Measurements from ENCODE around the gene PTPRB. TPM values are rescaled to one million over a fixed set of nuclear protein-coding genes. Genes with fewer than 3 reads are reported as not detected.

Gene PTPRB
- total and polyA plus RNA-seq, 2 of the 8 experiments (the other 6 are each of a cell fraction or from before 2014, with no cell fraction given) = 0.36 to 0.58 TPM

DNA sequence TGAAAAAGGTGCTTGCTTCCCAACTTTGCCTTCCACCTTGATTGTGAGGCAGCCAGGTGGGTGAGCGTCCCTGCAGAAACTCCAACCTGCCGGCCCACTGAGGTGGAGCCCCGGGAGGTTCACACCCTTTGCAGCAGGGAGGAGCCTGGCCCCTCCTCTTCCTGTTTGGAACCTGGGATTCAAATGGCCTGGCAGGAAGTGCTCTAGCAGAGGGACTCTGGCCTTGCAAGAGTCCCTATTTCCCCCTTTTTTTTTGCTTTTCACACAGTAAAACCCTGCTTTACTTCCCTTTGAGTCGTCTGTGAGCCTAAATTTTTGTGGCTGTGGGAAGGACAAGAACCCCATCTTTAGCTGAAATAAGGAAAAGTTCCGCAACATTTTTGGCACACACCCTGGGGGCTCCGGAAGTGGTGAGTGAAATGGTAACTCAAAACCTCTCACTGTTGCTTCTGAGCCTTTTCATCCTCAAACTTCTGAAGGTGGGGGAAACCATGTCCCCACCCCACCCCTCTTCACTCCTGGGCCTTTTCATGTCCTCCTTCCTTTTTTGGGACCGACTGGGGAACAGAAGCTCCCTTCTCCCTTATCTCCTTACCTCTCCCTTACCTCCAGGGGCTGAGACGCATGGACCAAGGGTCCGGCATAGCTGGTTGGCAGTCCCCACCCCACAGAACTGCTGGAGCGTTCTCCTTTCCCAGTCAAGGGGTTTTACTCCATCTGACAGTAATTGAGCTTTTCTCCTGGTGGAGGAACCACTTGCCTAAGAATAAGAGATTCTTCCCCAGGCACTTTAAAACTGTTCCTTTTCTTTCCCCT is 169.1 kb downstream of the PTPRB start:
- no peak overlapping the region for H2AFZ ChIP-seq (ENCODE audit: low read length)
- H2BK5ac ChIP-seq (ENCODE audit: low read depth, low read length) = no peak overlapping the region
- H4K8ac ChIP-seq (ENCODE audit: extremely low read depth, insufficient read depth, low read length) = no peak overlapping the region
- no peaks in the 10 kb centered on the region for H3K4me1 ChIP-seq (replicated peaks in 1 of 4; ENCODE audit: control insufficient read depth in 3 of 4, insufficient read depth in 4 of 4, low read length in 3 of 4)
- no peak overlapping the region for H2BK12ac ChIP-seq (ENCODE audit: low read depth, low read length)
- no peak overlapping the region for H2BK120ac ChIP-seq (replicated peaks; ENCODE audit: low read depth, low read length)
- no peaks in the 10 kb centered on the region for H3K36me3 ChIP-seq (ENCODE audit: control insufficient read depth in 2 of 4, insufficient read depth in 4 of 4, low read length in 3 of 4)
- 85% methylated on average over 10 of the region's 10 CpGs; no CpG with 5 or more reads in 1 of the 2 experiments for WGBS, 2 experiments (ENCODE audit: extremely low coverage in 1 of 2, insufficient coverage in 1 of 2, insufficient read length in 1 of 2, insufficient replicate concordance in 2 of 2, low coverage in 1 of 2, low lambda C conversion rate in 2 of 2, missing lambda C conversion rate in 1 of 2)
- H3K23ac ChIP-seq (ENCODE audit: insufficient read length) = no peak overlapping the region
- H3K9me3 ChIP-seq (ENCODE audit: insufficient read depth in 2 of 2, low read depth in 1 of 2, low read length in 1 of 2) = peaks cover 14 to 16% of the 10 kb centered on the region in 2 experiments
- H3K14ac ChIP-seq (ENCODE audit: insufficient read length) = no peak overlapping the region
- no peak overlapping the region for H3K9ac ChIP-seq (replicated peaks in 1 of 4; ENCODE audit: extremely low read depth in 1 of 4, low read depth in 3 of 4, low read length in 3 of 4)
- no peaks in the 10 kb centered on the region for H3K23me2 ChIP-seq (ENCODE audit: low read depth, low read length)
- no peak overlapping the region for H2BK15ac ChIP-seq (ENCODE audit: low read length)
- H3K4me2 ChIP-seq (ENCODE audit: insufficient read depth in 1 of 2, low read depth in 2 of 2, low read length in 2 of 2) = no peak overlapping the region
- no peak overlapping the region for H4K91ac ChIP-seq (replicated peaks; ENCODE audit: insufficient read length, low read length)
- H4K20me1 ChIP-seq (replicated peaks in 1 of 2; ENCODE audit: control insufficient read depth in 1 of 2, insufficient read depth in 2 of 2, low read length in 2 of 2) = no peaks in the 10 kb centered on the region
- no peaks in the 10 kb centered on the region for H3K27me3 ChIP-seq (replicated peaks in 1 of 4; ENCODE audit: control insufficient read depth in 3 of 4, extremely low read depth in 1 of 4, insufficient read depth in 3 of 4, low read length in 3 of 4)
- no peak for TF ChIP-seq TEAD4 (IDR thresholded peaks at IDR 0.05; ENCODE audit: low read depth, low read length)
- TF ChIP-seq BRCA1 (IDR thresholded peaks at IDR 0.05; ENCODE audit: low read depth, low read length) = no peak
- TF ChIP-seq EP300 (IDR thresholded peaks at IDR 0.05; ENCODE audit: borderline replicate concordance in 1 of 2, low read depth in 2 of 2, low read length in 2 of 2) = no peak
- no peak for TF ChIP-seq MAFK (IDR thresholded peaks at IDR 0.05; ENCODE audit: low read depth, low read length)
- TF ChIP-seq ASH2L (IDR thresholded peaks at IDR 0.05; ENCODE audit: low read length) = no peak
- no peak for TF ChIP-seq SIN3A (conservative IDR thresholded peaks at IDR 0.05 in 1 of 2, IDR thresholded peaks at IDR 0.05 in 1 of 2; ENCODE audit: low read depth in 1 of 2, low read length in 2 of 2)
- TF ChIP-seq CHD1 (IDR thresholded peaks at IDR 0.05; ENCODE audit: low read depth, low read length) = no peak
- no peak for TF ChIP-seq SAP30 (IDR thresholded peaks at IDR 0.05; ENCODE audit: insufficient read depth, insufficient replicate concordance, low read length)
- TF ChIP-seq RFX5 (IDR thresholded peaks at IDR 0.05; ENCODE audit: borderline replicate concordance, low read depth, low read length) = no peak
- TF ChIP-seq NRF1 (IDR thresholded peaks at IDR 0.05; ENCODE audit: low read depth, low read length) = no peak
- no peaks in the 10 kb centered on the region for H3K79me1 ChIP-seq (ENCODE audit: low read depth, low read length)
- H3K18ac ChIP-seq (ENCODE audit: extremely low read depth, low read length) = no peak overlapping the region
- POLR2A ChIA-PET (ENCODE audit: partially characterized antibody) = interaction anchor here (0.7 kb wide), 1 partner anchor 9 kb away, joined by 3 read pairs; no protein-coding TSS in a partner anchor
- H3K4me3 ChIP-seq (ENCODE audit: extremely low read depth in 1 of 4, insufficient read depth in 2 of 4, low read depth in 3 of 4, low read length in 4 of 4) = no peak overlapping the region
- CTCF ChIA-PET (ENCODE audit: partially characterized antibody) = interaction anchor here (0.6 to 1.2 kb wide), 2 partner anchors 121 to 357 kb away, joined by 3 to 4 read pairs; no protein-coding TSS in a partner anchor
- no peak overlapping the region for H3K27ac ChIP-seq (ENCODE audit: low read depth, low read length)
- no peaks in the 10 kb centered on the region for H3K79me2 ChIP-seq (ENCODE audit: control insufficient read depth in 1 of 2, insufficient read depth in 2 of 2, low read length in 2 of 2)
- H3K4ac ChIP-seq (replicated peaks; ENCODE audit: insufficient read length, low read depth, low read length) = no peak overlapping the region
- no peak overlapping the region for H4K5ac ChIP-seq (ENCODE audit: insufficient read length, low read depth, low read length)
- FAIRE-seq = no peak
- DNase-seq (ENCODE audit: low read depth in 1 of 2, low spot score in 2 of 2) = no peak
- no peak overlapping the region for H2AK5ac ChIP-seq (ENCODE audit: low read depth, low read length)
- H2BK20ac ChIP-seq (ENCODE audit: low read length) = no peak overlapping the region
- H3K56ac ChIP-seq (replicated peaks; ENCODE audit: insufficient read length, low read depth, low read length) = no peak overlapping the region

Measured in H1 (cell line).